Heart left ventricle (tissue), 16 donors: ENCODE measurements around the gene KDM7A. TPM values are rescaled to one million over a fixed set of nuclear protein-coding genes. Genes with fewer than 3 reads are reported as not detected.
A peak's percentile ranks its signal among the peaks of the same experiment; 100 is the strongest.

Source experiments
- ATAC-seq, 4 donors: fragments of 200-7000 bp; cut with Tn5 transposase; one replicate each; pipeline ENCODE4 v1.9.1; 2020 to 2022; ENCODE audit warnings: moderate library complexity in 4 of 4, mild to moderate bottlenecking in 3 of 4, moderate number of reproducible peaks in 1 of 4
- DNase-seq, 5 donors: peaks; one replicate each; pipeline ENCODE4 v3.0.0-alpha.2; 2020
- H3K27ac ChIP-seq, 12 donors: fragments of 200-600 bp; sonication (generic) in 4 of 12; one replicate each; pipeline versions ENCODE4 v1.5.0 to v1.8.0; 2016 to 2022; ENCODE audit warnings: mild to moderate bottlenecking in 2 of 12
- H3K27me3 ChIP-seq, 9 donors: fragments of 200-600 bp; sonication (generic) in 2 of 9; one replicate each; pipeline versions ENCODE4 v1.5.1 to v1.8.0; 2016 to 2022; ENCODE audit warnings: mild to moderate bottlenecking in 3 of 9
- H3K36me3 ChIP-seq, 9 donors: fragments of 200-600 bp; sonication (generic) in 2 of 9; one replicate each; pipeline versions ENCODE4 v1.5.0 to v1.8.0; 2018 to 2022; ENCODE audit warnings: mild to moderate bottlenecking in 2 of 9
- H3K4me1 ChIP-seq, 12 donors: fragments of 200-600 bp; sonication (generic) in 4 of 12; one replicate each; pipeline versions ENCODE4 v1.5.0 to v1.8.0; 2016 to 2022; ENCODE audit warnings: mild to moderate bottlenecking in 3 of 12
- H3K4me3 ChIP-seq, 12 donors: fragments of 200-600 bp; sonication (generic) in 4 of 12; one replicate each; pipeline versions ENCODE4 v1.5.0 to v1.8.0; 2017 to 2022; ENCODE audit warnings: mild to moderate bottlenecking in 9 of 12, moderate library complexity in 4 of 12
- H3K9me3 ChIP-seq, 12 donors: fragments of 200-600 bp; sonication (generic) in 4 of 12; one replicate each; pipeline versions ENCODE4 v1.5.0 to v1.8.0; 2016 to 2022; ENCODE audit warnings: mild to moderate bottlenecking in 1 of 12
- POLR2A ChIP-seq, 2 donors: fragments of 450-650 bp; IDR thresholded peaks; one replicate each; pipeline ENCODE4 v1.6.1; 2017; ENCODE audit warnings: antibody characterized with exemption in 2 of 2, mild to moderate bottlenecking in 2 of 2, moderate library complexity in 2 of 2
- WGBS, 4 donors: extraction: QIAGEN DNeasy Blood & Tissue Kit in 2 of 4; methylation state at CpG; one replicate each; pipeline versions ENCODE4 v1.1.5 to v1.1.7; 2013 to 2018; 5-methylcytosine and 5-hydroxymethylcytosine counted together
- intact Hi-C, 10 donors: fragments of 100-400 bp; cut with DNase I; formaldehyde crosslinking; loops; one replicate each; pipeline versions ENCODE4 v1.11.1 to v1.14.2; 2022
- long read RNA-seq, 3 donors: library from polyadenylated mRNA; unstranded; transcript quantifications; one replicate each; pipeline ENCODE4 v2.0.0, GENCODE V29; 2020 to 2021
- polyA plus RNA-seq, 2 donors: library from polyadenylated mRNA; stranded (reverse); fragments of 200-250 nt; gene quantifications; one replicate each; pipeline ENCODE4 v1.2.3, GENCODE V29; 2013
- total RNA-seq, 9 donors: library from RNA; depleted of rRNA in 2 of 9; stranded (reverse); fragments of >200 nt in 2 of 9; fragmentation: NEBNext Ultra II Directional in 3 of 9; extraction: Animal tissue kit (Norgen Biotek cat#: 25700) in 3 of 9; gene quantifications; one replicate each; pipeline versions ENCODE4 v1.1.0 to v1.2.4, GENCODE V29; 2016 to 2023
- TF ChIP-seq, protein P1 (sequence below), 12 donors: fragments of 200-600 bp; sonication (generic) in 4 of 12; IDR thresholded peaks; one replicate each; pipeline versions ENCODE4 v1.5.0 to v1.8.0; 2018 to 2022; ENCODE audit warnings: antibody characterized with exemption in 12 of 12, mild to moderate bottlenecking in 5 of 12
- donor health status: ischemic (EF 13 %, LVEDD 7.1; RV severe dilation, severe dysfunction).
- donor health status: healthy with polysubstance abuse.
- donor health status: DM: no; HTN: yes; CAD: no.
- donor health status: DM: no; HTN: no; CAD: no.
- donor health status: ischemic (EF 25% LVEDD 6.9; RV normal size, moderate dysfunction).
- donor health status: ischemic (EF 25% LVEDD 5.7; RV mildly dilated, moderate dysfunction).
- donor health status: healthy.
- donor health status: DM: yes; HTN: yes; CAD: no.
- donor health status: ischemic (EF 35%, LVEDD 5.7; RV mildly dilated, moderate dysfunction).
- donor health status: nonischemic (EF 11% LVEDD 7.7; RV severe dilation, severe dysfunction).
- donor health status: DM: yes; HTN: yes; CAD: no.
- donor health status: PGD.
- donor health status: ischemic (EF 29% LVEDD 5.4; RV normal size, mild dysfunction).
- donor health status: nonischemic (EF 23%, LVEDD 6.1; RV moderate dilation, normal function).

The KDM7A gene, protein sequence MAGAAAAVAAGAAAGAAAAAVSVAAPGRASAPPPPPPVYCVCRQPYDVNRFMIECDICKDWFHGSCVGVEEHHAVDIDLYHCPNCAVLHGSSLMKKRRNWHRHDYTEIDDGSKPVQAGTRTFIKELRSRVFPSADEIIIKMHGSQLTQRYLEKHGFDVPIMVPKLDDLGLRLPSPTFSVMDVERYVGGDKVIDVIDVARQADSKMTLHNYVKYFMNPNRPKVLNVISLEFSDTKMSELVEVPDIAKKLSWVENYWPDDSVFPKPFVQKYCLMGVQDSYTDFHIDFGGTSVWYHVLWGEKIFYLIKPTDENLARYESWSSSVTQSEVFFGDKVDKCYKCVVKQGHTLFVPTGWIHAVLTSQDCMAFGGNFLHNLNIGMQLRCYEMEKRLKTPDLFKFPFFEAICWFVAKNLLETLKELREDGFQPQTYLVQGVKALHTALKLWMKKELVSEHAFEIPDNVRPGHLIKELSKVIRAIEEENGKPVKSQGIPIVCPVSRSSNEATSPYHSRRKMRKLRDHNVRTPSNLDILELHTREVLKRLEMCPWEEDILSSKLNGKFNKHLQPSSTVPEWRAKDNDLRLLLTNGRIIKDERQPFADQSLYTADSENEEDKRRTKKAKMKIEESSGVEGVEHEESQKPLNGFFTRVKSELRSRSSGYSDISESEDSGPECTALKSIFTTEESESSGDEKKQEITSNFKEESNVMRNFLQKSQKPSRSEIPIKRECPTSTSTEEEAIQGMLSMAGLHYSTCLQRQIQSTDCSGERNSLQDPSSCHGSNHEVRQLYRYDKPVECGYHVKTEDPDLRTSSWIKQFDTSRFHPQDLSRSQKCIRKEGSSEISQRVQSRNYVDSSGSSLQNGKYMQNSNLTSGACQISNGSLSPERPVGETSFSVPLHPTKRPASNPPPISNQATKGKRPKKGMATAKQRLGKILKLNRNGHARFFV
- total RNA-seq (10 to 100 TPM in 5 of 9 donors, 1 to 10 TPM in 4; 8.1 to 18.7 (median 13.2) TPM), polyA plus RNA-seq (1 to 10 TPM; 3.0 to 5.9 TPM)
- long read RNA-seq, donor 1, full-length matches to known transcripts, result 1 of 6 reads
- long read RNA-seq, donor 1, partial matches to known transcripts, result 5 of 6 reads
- long read RNA-seq, donor 1, other reads (novel, unspliced or antisense), result 0 of 6 reads
- long read RNA-seq, donor 2, partial matches to known transcripts, result 2 of 3 reads
- long read RNA-seq, donor 2, other reads (novel, unspliced or antisense), result 1 of 3 reads
- long read RNA-seq, donor 3, full-length matches to known transcripts, result 6 of 10 reads
- long read RNA-seq, donor 3, partial matches to known transcripts, result 2 of 10 reads
- long read RNA-seq, donor 3, other reads (novel, unspliced or antisense), result 2 of 10 reads

DNA sequence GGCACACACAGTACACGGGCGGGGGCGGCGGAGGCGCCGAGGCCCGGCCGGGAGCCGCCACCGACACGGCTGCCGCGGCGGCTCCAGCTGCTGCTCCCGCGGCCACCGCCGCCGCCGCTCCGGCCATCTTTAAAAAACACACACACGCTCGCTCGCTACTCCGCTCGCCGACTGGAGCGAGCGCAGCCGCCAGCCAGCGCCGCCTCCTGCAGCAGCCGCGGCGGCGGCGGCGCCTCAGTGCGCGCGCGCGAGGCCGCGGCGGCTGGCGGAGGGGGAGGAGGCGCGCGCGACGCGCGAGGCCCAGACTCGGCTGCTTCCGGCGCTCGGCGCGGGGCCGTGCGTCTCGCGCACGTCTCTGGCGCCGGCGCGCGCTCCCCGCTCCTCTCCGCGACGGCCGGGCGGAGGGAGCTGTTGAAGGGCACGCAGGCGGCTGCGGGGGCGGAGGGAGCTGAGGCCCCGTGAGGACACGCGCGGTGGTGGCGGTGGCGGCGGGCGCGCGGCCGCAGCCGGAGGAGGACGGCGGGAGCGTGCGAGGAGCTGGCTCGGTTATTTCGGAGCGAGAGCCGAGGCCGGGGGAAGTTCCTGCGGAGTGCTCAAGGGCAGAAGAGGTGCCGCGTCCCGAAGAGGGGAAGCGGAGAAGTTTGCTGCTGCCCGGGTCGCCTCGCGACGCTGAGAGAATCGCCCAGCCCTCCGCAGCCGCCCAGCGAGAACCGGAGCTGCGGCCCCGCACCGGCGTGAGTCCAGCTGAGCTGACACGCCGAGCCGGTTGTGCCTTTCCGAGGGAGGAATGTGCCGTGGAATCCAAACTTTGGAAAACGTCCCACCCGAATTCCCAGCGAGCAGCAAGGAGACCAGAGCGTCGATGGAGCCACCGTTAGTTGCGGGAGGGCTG, at the start of gene KDM7A:
Gene KDM7A, minus strand, starts transcription at position 173 of the 892 bp plus-strand sequence. Its CDS starts 46 bp downstream, at position 127.
- Histone ChIP-seq H3K27me3 (peaks cover 0 to 7% (median 0%) of the 10 kb centered on the region in 9 donors), H3K27ac (peak within 1 kb of the TSS; percentile 90 to 100 (median 100)), H3K9me3 (no peaks in the 10 kb centered on the region), H3K4me1 (peaks cover 0 to 36% (median 18%) of the 10 kb centered on the region in 12 donors), H3K4me3 (peak within 1 kb of the TSS; percentile 56 to 98 (median 90)), H3K36me3 (no peaks in the 10 kb centered on the region)
- ATAC-seq (peak; percentile 80 to 95 (median 87)), DNase-seq (peak; percentile 94 to 97 (median 95))
- TF ChIP-seq, protein P1, sequence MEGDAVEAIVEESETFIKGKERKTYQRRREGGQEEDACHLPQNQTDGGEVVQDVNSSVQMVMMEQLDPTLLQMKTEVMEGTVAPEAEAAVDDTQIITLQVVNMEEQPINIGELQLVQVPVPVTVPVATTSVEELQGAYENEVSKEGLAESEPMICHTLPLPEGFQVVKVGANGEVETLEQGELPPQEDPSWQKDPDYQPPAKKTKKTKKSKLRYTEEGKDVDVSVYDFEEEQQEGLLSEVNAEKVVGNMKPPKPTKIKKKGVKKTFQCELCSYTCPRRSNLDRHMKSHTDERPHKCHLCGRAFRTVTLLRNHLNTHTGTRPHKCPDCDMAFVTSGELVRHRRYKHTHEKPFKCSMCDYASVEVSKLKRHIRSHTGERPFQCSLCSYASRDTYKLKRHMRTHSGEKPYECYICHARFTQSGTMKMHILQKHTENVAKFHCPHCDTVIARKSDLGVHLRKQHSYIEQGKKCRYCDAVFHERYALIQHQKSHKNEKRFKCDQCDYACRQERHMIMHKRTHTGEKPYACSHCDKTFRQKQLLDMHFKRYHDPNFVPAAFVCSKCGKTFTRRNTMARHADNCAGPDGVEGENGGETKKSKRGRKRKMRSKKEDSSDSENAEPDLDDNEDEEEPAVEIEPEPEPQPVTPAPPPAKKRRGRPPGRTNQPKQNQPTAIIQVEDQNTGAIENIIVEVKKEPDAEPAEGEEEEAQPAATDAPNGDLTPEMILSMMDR (IDR thresholded peaks at IDR 0.05), result peak in 1 of 12 donors; percentile 5
- peak; percentile 61 to 72 for TF ChIP-seq POLR2A (IDR thresholded peaks at IDR 0.05)
- intact Hi-C loops, result loop anchor here in 8 of 10 donors (2.0 to 10.0 kb wide), 7 partner anchors 54 to 475 kb away; partner anchors contain the start of gene PARP12 (in 3 of the 8)
- 0 to 1% (median 1%) methylated on average over 79 to 132 of the region's 132 CpGs for WGBS, 4 donors

DNA sequence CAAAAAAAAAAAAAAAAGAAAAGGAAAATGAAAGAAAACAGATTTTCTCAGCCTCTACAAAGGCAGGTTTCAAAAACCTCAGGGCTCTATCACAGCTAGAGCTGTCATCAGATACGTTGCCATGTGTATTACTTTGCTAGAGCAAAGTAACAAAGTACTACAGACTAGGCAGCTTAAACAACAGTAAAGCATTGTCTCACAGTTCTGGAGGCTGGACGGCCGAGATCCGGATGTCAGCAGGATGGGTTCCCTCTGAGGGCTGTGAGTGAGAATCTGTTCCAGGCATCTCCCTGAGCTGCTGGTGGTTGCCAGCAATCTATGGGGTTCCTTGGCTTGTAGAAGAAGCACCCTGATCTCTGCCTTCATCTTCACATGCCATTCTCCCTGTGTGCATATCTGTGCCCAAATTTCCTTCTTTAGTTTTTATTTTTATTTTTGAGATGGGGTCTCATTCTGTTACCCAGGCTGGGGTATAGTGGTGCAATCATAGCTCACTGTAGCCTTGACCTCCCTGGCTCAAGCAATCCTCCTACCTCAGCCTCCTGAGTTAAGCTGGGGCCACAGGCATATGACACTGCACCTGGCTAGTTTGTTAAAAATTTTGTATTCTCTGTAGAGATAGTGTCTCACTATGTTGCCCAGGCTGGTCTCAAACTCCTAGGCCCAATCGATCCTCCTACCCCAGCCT, 48.9 kb upstream of the KDM7A start:
- intact Hi-C loops, result loop anchor here in 2 of 10 donors (2.0 to 5.0 kb wide), 2 partner anchors 33 to 47 kb away; no protein-coding TSS in a partner anchor
- TF ChIP-seq POLR2A (IDR thresholded peaks at IDR 0.05), result no peak
- H3K4me3 ChIP-seq, result no peak overlapping the region
- ATAC-seq (no peak), DNase-seq (no peak)
- peaks cover 0 to 7% (median 0%) of the 10 kb centered on the region in 9 donors for H3K27me3 ChIP-seq
- no peaks in the 10 kb centered on the region for H3K36me3 ChIP-seq
- 50 to 74% (median 57%) methylated on average over 5 of the region's 5 CpGs for WGBS, 4 donors
- H3K27ac ChIP-seq, result no peak overlapping the region
- no peaks in the 10 kb centered on the region for H3K9me3 ChIP-seq
- peaks cover 0 to 25% (median 4%) of the 10 kb centered on the region in 12 donors for H3K4me1 ChIP-seq

DNA sequence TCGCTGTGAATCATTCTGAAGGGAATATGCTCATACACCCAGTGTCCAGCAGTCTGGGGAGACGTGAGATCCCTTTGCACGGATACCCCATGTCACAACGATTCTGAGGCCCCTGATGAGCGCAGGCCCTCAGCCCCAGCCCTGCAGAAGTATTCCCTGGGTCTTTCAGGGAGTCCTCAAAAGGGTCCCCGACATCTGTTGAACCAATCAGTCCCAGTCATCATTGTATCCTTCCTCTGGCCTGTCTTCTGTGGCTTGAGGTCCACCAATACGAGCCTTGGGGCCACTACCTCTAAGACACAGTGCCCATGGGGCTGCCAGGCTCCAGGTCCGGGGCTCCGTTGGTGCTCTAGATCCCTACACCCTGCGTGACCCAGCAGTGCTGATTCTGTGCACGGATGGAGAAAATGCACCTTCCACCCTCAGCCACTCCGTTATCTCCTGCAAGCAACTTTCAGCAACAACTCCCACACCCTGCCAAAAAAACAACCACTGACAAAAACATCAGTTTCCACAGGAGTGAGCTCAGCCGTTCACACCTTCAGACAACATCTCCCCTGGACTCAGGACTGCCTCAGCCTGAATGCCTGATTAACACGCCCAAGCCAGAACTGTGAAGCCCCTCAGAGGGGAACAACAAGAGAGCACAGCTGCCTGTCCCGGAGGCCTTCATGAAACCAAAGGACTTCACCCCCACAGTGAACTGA, 46.9 kb upstream of the KDM7A start:
- H3K27me3 ChIP-seq, result no peaks in the 10 kb centered on the region
- WGBS, 4 donors, result 85 to 92% (median 89%) methylated on average over 10 to 15 of the region's 15 CpGs
- no peak for DNase-seq
- H3K27ac ChIP-seq, result no peak overlapping the region
- TF ChIP-seq POLR2A (IDR thresholded peaks at IDR 0.05), result no peak
- TF ChIP-seq, protein P1 (IDR thresholded peaks at IDR 0.05), result no peak
- no peak for ATAC-seq
- H3K4me3 ChIP-seq, result no peak overlapping the region
- H3K9me3 ChIP-seq, result no peaks in the 10 kb centered on the region
- H3K36me3 ChIP-seq, result no peaks in the 10 kb centered on the region
- peaks cover 0 to 11% (median 0%) of the 10 kb centered on the region in 12 donors for H3K4me1 ChIP-seq
- intact Hi-C loops, result no loop called here
